Thyroid gland (tissue), 4 donors: ENCODE measurements around the gene HLA-DMB.

Experiments used
- POLR2A ChIP-seq, 2 donors: fragments of 450-650 bp; IDR thresholded peaks; one replicate each; pipeline ENCODE4 v1.6.1; 2017; ENCODE audit warnings: antibody characterized with exemption in 2 of 2, mild to moderate bottlenecking in 2 of 2, moderate library complexity in 1 of 2
- TF ChIP-seq, protein P1 (sequence below), 6 experiments: fragments of 200-600 bp in 3 of 6; fragments of 450-650 bp in 3 of 6; sonication (generic) in 3 of 6; IDR thresholded peaks; one replicate each; pipeline ENCODE4 v1.5.1; 2016 to 2019; ENCODE audit warnings: antibody characterized with exemption in 6 of 6, mild to moderate bottlenecking in 2 of 6, inconsistent platforms in 1 of 6, moderate library complexity in 1 of 6

- TF ChIP-seq, protein P1, sequence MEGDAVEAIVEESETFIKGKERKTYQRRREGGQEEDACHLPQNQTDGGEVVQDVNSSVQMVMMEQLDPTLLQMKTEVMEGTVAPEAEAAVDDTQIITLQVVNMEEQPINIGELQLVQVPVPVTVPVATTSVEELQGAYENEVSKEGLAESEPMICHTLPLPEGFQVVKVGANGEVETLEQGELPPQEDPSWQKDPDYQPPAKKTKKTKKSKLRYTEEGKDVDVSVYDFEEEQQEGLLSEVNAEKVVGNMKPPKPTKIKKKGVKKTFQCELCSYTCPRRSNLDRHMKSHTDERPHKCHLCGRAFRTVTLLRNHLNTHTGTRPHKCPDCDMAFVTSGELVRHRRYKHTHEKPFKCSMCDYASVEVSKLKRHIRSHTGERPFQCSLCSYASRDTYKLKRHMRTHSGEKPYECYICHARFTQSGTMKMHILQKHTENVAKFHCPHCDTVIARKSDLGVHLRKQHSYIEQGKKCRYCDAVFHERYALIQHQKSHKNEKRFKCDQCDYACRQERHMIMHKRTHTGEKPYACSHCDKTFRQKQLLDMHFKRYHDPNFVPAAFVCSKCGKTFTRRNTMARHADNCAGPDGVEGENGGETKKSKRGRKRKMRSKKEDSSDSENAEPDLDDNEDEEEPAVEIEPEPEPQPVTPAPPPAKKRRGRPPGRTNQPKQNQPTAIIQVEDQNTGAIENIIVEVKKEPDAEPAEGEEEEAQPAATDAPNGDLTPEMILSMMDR (IDR thresholded peaks at IDR 0.05) = peak in 4 of 6 experiments; percentile 6 to 40 (median 20)
- TF ChIP-seq POLR2A (IDR thresholded peaks at IDR 0.05) = no peak
Measured at GRCh38 chr6:32954986-32955802, 14.4 kb upstream of the HLA-DMB start.
